ENCODE results near the gene HS6ST1.

HS6ST1 gene

GRCh38 chr2:128292599-128293425 is 25.9 kb downstream of the HS6ST1 start:
- DNase-seq, result no peak

DNA sequence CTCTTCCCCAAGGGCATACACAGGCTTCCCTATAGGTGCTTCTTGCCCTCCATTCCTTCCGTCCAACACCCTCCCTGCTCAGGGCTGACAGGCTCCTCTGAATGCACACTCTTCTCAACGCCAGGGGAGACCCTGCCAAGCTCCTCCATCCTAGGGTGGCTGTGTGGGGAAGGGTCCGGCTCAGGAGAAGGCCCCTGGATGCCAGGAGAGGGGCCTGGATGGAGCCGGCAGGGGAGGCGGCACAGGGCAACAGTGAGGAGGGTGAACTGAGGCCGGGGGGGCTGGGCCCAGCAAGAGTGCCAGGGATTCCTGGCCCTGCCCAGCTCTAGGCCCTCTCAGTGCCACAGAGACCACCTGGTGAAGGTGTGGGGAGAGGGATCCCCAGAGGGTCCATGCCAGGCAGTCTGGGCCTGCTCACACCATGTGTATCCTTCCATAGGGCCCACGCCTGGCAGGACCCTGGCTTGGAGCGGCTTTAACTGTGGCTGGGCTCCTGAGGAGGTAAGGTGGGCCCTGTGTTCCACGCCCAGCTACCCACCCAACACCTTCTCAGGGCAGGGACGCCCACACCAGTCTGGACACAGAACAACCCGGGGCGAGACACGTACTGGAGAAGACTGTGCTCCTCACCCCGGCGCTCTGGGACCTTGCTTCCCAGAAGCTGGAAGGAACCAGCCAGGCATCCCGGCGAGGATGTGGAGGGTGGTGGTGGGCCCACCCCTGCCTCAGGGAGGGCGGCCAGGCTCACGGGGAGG is 26.6 kb downstream of the HS6ST1 start:
- DNase-seq, result no peak

DNA sequence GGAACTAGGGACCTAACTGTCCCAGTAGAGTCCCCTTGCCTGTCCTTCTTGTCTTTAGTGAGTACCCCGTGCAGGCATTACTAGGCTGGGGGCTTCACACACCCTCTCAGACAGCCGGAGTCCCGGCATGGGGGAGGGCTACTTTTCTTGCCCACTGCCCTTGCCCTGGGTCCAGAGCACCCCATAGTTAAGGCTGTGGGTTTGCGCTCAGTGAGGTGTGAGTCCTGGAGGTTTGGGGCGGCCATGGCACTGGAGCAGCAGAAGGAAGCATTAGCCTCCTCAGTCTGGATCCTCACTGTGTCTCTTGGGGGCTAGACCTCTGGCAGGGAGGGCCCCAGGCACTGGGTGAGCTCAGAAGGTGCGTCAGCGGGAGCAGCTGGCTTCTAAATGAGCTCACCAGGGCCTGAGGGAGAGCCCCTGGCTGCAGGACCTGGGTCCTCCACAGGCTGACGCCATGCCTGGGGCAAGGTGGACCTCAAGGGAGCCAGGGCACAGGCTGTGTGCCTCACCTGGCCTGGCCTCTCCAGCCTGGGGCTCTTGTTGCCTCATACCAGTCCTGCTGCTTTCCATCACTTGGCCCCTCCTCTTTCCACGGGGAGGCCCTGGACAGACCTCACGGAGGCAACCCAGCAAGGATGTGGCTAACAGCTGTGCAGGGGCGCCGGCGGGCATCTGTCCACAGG is 27.4 kb downstream of the HS6ST1 start:
- no peak for DNase-seq

GRCh38 chr2:128290356-128290755 is 28.3 kb downstream of the HS6ST1 start:
- DNase-seq, result no peak

GRCh38 chr2:128289439-128289838 is 29.2 kb downstream of the HS6ST1 start:
- DNase-seq, result no peak

- DNase-seq, result no peak
Observed at GRCh38 chr2:128288781-128289180, 29.9 kb downstream of the HS6ST1 start.

DNA sequence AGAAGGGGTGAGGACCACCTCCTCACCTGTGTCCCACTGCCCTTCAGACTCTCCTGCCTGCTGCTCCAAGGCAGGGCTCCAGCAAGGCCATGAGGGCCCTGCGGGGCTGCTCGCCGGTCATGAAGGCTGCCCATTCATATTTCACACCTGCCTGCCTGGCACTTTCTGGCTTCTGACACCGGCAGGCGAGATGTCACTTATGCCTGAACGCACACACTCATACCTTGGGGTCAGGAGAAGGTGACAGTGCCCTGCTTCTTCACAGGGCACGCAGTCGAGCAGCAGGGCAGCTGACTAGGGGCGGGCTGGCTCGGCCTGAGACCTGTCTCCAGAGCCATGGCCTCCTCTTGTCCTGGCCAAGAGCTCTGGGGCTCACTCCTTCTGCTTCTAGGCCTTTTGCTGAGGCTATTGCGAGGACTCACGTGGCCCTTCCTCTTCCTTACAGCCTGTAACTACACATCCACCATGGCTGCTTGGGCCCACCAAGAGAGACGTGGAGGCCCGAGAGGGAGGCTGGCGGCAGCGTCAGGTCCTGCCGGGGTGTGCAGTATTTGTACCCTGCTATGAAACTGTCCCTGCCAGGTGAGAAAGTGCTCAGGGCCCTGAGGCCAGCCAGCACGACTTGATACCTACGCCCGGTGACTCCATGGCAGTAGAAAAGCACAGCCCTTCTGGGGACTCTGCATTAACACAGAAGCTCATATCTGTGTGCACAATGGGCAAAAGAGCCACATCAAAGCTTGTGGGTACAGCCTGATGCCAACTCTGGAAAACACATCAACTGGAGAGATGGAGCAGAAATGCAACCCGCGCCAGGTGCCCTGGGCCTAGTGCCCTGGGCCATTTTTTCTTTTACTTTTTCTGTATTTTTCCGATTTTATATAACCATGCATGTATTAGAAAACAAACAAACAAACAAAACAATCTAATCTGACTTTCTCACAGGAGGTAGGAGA is 30.6 kb downstream of the HS6ST1 start:
- no peak for DNase-seq

DNA sequence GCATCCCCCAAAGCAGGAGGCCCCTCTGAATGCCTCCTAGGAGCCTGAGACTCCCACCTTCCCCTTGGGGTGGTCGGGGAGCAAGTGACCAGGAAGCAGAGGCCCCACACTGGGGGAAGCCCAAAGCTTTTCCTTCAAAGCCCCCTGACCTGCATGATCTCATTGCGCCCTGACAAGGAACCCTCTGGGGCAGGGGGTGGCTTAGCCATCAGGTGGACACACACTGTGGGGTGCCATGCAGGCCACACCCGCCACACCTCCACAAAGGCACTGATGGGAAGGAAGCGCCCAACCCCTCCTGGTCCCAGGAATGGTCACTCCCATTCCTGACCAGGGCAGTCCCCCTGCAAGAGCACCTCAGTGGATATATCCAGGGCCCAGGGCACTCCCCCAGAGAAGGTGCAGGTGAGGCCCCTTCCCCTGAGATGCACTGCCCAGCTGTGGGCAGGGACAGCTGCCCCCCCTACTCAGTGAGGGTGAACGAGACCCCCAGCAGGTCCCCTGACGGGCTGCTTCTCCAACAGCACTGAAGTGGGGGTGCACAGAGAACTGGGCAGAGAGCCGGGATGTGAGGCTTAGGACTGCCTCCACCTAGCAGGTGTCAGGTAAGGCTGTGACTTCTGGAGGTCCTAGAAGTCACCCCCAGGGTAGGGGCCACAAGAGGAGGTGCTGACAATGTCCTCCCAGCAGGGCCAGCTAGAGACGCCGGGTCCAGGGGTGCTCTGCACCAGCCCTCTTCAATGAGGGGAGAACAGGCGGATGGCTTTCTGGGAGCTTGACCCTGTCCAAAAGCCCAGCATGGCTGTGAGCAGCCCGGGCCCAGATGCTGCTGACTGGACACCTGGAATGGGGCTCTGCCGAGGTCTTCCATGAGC is 31.5 kb downstream of the HS6ST1 start:
- no peak for DNase-seq

DNA sequence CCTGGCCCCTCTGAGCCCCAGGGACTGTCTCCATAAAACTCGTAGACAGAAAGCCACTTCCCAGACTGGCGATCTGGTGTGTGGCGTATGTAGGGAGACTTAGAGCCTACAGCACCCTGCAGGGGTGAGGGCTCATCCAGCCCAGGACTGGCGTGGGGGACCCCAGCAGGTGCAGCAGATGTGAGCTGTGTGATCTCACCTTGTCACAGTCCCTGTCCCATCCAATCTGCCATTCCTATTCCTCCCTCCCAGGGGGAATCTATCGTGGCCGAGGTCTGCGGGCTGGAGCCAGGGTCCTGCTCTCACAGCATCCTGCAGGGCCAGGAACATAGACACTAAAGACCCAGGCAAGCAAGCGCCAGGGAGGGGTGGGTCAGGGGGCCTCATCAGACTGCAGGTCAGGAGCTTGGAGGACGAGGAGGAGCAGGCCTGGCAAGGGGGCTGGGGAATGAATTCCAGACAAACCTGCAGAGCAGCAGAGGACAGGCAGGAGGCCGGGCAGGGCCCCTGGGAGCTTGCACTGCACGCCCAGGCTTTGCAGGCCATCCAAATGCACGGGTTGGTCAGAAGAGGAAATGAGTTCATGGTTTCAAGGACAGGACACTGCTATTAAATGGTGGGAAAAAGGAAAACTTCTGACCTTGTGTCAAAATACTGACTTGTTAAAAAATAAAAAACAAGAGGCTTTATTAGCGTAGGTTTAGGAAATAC is 32.5 kb downstream of the HS6ST1 start:
- DNase-seq, result no peak

- no peak for DNase-seq
Observed at GRCh38 chr2:128285329-128285931, 33.2 kb downstream of the HS6ST1 start.

GRCh38 chr2:128284841-128285240 is 33.8 kb downstream of the HS6ST1 start:
- DNase-seq, result no peak

DNA sequence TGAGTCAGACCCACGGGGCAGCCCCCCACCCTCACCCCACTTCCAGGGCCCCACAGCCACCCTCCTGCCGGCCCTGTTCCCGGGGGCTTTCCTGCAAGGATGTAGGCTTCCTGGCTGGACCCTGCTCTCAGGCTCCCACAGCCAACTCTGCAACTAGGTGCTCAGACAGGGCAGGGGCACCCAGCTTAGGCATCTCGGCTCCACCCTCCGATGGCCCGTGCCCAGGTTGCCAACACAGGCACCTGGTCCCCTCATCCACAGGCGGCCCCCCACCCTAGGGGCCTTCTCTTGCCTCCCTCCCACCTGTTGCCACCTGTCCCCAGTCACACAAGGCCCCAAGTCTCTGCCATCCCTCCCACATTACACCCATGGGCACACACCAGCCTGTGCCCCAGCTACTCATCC is 34.6 kb downstream of the HS6ST1 start:
- no peak for DNase-seq

- peak; percentile 1 for DNase-seq
Observed at GRCh38 chr2:128282976-128283810, 35.5 kb downstream of the HS6ST1 start.

GRCh38 chr2:128282246-128282975 is 36.3 kb downstream of the HS6ST1 start:
- DNase-seq, result no peak

GRCh38 chr2:128281852-128282245 is 36.8 kb downstream of the HS6ST1 start:
- no peak for DNase-seq

DNA sequence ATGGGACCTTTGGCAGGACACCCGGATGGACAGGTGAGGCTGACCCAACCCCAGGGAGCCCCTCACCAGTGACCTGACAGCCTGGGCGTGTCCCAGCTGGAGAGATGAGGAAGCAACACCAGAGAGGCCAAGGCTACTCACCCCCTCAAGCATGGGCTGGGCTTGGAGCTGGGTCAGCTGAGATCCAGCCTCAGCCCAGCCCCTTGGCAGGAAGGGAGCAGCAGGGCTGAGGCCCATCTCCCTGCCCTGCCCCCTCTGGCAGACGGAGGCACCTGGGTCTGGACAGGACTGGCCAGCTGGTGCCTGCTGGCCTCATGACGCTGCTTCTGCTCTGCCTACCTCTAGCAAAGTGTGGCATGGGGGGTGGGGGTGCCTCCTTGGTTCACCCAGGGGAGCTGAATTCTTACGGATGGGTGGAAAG is 37.8 kb downstream of the HS6ST1 start:
- peak; percentile 1 for DNase-seq

- DNase-seq, result peak; percentile 51
Observed at GRCh38 chr2:128280158-128280871, 38.4 kb downstream of the HS6ST1 start.

DNA sequence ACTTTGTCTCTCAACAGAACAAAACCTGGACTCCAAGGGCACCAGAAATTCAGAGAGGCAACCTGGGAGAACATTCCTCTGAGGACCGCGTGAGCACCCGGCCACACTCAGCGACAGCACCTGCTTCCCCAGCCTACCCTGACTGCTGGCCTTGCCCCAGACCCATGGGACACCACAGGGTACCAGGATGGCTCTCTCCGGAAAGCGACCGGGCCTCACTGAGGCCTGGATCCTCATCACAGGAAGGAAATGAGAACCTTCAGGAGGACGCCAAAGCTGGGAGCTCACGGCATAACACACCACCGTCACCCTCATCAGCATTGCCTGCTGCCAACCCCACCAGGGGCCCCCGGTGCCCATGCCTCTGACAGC is 38.9 kb downstream of the HS6ST1 start:
- no peak for DNase-seq
